NCI-H2227 treated with DMSO at 0.1 percent for 48 hours (cell line): ENCODE measurements around the gene FAM72B.
"Not testable (repeated sequence)": the region's sequence is repeated elsewhere in the genome, so short reads cannot be mapped to it uniquely, and the experiment has no call there.

ENCODE experiments used
- DNase-seq: peaks from one replicate; lab custom pipeline; 2025; lab: John Stamatoyannopoulos, UW

Gene FAM72B

GRCh38 chr1:121200232-121200631, 16.1 kb upstream of the FAM72B start:
- not testable (repeated sequence) for DNase-seq

- DNase-seq, result not testable (repeated sequence)
Observed at GRCh38 chr1:121199763-121200162, 15.6 kb upstream of the FAM72B start.

- not testable (repeated sequence) for DNase-seq
Observed at GRCh38 chr1:121197095-121197882, 13.1 kb upstream of the FAM72B start.

- DNase-seq, result not testable (repeated sequence)
Observed at GRCh38 chr1:121192512-121192911, 8.4 kb upstream of the FAM72B start.

GRCh38 chr1:121187914-121188313, 3.8 kb upstream of the FAM72B start:
- DNase-seq, result not testable (repeated sequence)

- DNase-seq, result not testable (repeated sequence)
Observed at GRCh38 chr1:121186191-121186590, 2.1 kb upstream of the FAM72B start.

GRCh38 chr1:121185140-121185708, 1.1 kb upstream of the FAM72B start:
- not testable (repeated sequence) for DNase-seq

- not testable (repeated sequence) for DNase-seq
Observed at GRCh38 chr1:121183867-121184266, 273 bp downstream of the FAM72B start.

- DNase-seq, result not testable (repeated sequence)
Observed at GRCh38 chr1:121178197-121178596, 5.9 kb downstream of the FAM72B start.

- DNase-seq, result not testable (repeated sequence)
Observed at GRCh38 chr1:121176649-121177048, 7.5 kb downstream of the FAM72B start.

- not testable (repeated sequence) for DNase-seq
Observed at GRCh38 chr1:121168152-121168668, 15.9 kb downstream of the FAM72B start.

GRCh38 chr1:121167225-121167738, 16.9 kb downstream of the FAM72B start:
- DNase-seq, result not testable (repeated sequence)

GRCh38 chr1:121165296-121165695, 18.8 kb downstream of the FAM72B start:
- not testable (repeated sequence) for DNase-seq

GRCh38 chr1:121163850-121164757, 20.0 kb downstream of the FAM72B start:
- DNase-seq, result not testable (repeated sequence)

- not testable (repeated sequence) for DNase-seq
Observed at GRCh38 chr1:121161199-121161901, 22.8 kb downstream of the FAM72B start.

- DNase-seq, result not testable (repeated sequence)
Observed at GRCh38 chr1:121160118-121160517, 24.0 kb downstream of the FAM72B start.

- DNase-seq, result not testable (repeated sequence)
Observed at GRCh38 chr1:121157609-121158008, 26.5 kb downstream of the FAM72B start.

GRCh38 chr1:121156958-121157603, 27.1 kb downstream of the FAM72B start:
- DNase-seq, result not testable (repeated sequence)

- not testable (repeated sequence) for DNase-seq
Observed at GRCh38 chr1:121155671-121156358, 28.3 kb downstream of the FAM72B start.

- DNase-seq, result not testable (repeated sequence)
Observed at GRCh38 chr1:121154811-121155210, 29.3 kb downstream of the FAM72B start.
